NB4 (cell line): ENCODE results near the gene NRXN3.

Experiments
- CTCF ChIP-seq: IDR thresholded peaks from one replicate; pipeline ENCODE4 v1.5.1; 2012; ENCODE audit warnings: low read depth, low read length
- POLR2A ChIP-seq: IDR thresholded peaks from 2 replicates; pipeline ENCODE4 v1.6.1; 2011; ENCODE audit warnings: mild to moderate bottlenecking; ENCODE audit not compliant: insufficient read length; ENCODE audit errors: extremely low read depth

GRCh38 chr14:78610994-78611393 lies 440.8 kb downstream of the NRXN3 start:
- no peak for TF ChIP-seq CTCF
- no peak for TF ChIP-seq POLR2A
